ENCODE results near the gene VTI1B.
"Not testable (repeated sequence)": the region's sequence is repeated elsewhere in the genome, so short reads cannot be mapped to it uniquely, and the experiment has no call there.

Gene VTI1B

GRCh38 chr14:67674480-67675218 lies at the start of gene VTI1B:
TSS of gene VTI1B (minus strand) at chr14:67674632. CDS start at chr14:67674489, 143 bp downstream.
- peak; percentile 95 for DNase-seq (ENCODE audit: low spot score)

DNA sequence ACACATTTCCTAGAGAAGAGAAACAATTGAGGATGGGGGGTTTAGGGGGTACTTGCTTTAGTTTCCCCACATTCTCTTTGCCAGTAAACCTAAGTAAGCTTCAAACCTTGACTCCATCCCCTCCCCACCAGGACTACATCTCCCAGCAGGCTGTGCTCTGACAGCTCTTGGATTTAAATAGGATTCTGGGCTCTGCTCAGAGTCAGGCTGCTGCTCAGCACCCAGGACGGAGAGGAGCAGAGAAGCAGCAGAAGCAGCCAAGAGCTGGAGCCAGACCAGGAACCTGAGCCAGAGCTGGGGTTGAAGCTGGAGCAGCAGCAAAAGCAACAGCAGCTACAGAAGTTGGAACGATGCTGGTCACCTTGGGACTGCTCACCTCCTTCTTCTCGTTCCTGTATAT lies 47.9 kb upstream of the VTI1B start:
- DNase-seq (ENCODE audit: low spot score), result peak; percentile 54

DNA sequence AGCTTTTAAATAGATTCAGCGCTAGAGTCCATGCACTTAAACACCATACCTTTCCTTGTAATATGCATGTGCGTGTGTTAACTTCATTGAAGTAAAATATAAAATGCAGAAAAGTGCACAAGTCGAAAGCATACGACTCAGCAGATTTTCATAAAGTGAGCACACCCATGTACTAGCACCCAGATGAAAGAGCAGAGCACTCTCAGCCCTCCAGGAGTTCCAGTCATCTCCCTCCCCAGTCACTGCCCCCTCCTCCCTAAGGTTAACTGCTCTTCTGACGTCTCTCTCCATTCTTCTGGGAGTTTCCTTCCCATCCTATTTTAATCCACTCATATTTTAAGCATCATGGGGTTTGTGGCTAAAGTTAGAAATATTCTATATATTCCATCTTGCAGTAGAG lies 47.4 kb upstream of the VTI1B start:
- no peak for DNase-seq (ENCODE audit: low spot score)

DNA sequence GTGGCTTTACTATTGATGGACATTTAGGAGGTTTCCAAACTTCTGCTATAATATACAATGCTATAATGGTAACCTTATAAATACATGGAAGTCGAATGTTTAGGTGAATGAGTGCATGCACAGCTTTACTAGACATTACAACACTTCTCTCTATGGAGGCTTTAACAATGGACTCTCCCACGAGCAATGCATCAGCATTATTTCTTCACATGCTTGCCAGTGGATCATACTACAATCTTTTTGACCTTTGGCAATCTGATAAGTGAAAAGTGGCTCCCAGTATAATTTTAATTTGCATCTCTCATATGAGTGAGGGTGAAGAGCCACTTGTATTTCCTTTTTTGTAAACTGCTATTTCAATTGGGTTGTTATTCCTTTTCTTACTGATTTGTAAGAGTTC lies 45.4 kb upstream of the VTI1B start:
- no peak for DNase-seq (ENCODE audit: low spot score)

GRCh38 chr14:67719385-67719784 lies 45.0 kb upstream of the VTI1B start:
- DNase-seq (ENCODE audit: low spot score), result not testable (repeated sequence)

DNA sequence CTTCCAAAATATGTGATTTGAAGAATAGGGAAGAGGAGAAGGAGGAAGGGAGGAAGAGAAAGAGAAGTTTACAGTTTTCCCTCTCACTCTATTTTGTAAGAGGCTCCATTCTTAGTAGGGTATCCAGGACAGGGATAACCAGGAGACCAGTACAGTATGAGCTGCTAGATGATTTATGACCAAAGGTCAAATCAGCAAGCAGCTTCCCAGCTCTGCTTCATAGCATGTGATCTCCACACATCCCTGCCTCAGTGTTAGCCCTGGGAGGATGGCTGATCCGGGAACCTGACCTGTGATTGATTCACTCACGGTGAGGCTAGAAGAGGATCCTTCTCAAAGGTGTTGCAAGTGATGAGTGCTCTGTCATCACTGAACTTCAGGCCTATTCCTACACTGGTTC lies 43.8 kb upstream of the VTI1B start:
- no peak for DNase-seq (ENCODE audit: low spot score)

- no peak for DNase-seq (ENCODE audit: low spot score)
These were observed 42.6 kb upstream of the VTI1B start for GRCh38 chr14:67717048-67717447.

- DNase-seq (ENCODE audit: low spot score), result no peak
These were observed 35.8 kb upstream of the VTI1B start for GRCh38 chr14:67710209-67710608.

GRCh38 chr14:67709796-67710195 lies 35.4 kb upstream of the VTI1B start:
- not testable (repeated sequence) for DNase-seq (ENCODE audit: low spot score)

- not testable (repeated sequence) for DNase-seq (ENCODE audit: low spot score)
These were observed 34.9 kb upstream of the VTI1B start for GRCh38 chr14:67709346-67709745.

DNA sequence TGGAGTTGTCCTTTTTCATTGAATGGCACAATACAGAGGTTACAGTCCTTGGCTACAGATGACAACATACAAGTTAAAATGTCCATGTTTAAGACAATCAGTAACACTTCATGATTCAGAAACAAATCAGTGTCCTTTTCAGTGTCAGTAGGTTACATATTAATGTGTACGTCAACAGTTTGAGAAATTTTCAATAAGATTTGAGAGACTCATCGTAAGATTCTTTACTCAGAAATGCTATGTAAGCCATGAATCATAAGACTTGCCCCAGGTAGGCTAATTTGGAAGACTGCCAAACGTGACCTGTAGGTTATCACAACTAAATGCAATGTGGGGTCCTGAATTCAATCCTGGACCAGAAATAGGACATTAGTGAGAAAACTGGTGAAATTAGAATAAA lies 30.8 kb upstream of the VTI1B start:
- DNase-seq (ENCODE audit: low spot score), result no peak

DNA sequence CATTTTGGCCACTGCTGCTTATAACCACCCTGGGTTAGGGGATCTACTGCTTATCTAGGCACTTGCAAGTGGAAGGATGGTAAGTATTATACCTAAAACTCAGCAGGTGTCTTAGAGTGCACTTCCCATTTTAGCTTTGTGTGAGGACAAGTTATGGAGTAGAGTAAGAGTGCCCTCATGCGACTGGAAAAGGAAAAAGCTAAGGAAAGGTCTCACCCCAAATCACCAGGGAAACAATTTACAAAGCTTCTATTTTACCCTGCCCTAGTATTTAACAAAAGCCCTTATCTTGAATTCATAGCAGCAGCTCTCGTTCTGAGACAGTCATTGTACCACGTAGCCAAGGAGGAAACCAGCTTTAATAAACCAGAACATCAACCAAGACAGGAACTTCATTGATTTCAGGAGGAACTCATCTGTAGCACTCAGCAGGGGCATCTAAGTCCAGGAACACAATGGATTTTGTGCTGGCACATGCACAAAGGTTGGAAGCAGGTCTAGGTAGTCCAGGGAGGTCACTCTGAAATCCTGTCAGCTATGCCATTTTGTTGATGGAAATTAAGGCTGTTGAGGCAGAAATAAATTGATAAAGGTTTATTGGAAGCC lies 30.2 kb upstream of the VTI1B start:
- peak; percentile 67 for DNase-seq (ENCODE audit: low spot score)

DNA sequence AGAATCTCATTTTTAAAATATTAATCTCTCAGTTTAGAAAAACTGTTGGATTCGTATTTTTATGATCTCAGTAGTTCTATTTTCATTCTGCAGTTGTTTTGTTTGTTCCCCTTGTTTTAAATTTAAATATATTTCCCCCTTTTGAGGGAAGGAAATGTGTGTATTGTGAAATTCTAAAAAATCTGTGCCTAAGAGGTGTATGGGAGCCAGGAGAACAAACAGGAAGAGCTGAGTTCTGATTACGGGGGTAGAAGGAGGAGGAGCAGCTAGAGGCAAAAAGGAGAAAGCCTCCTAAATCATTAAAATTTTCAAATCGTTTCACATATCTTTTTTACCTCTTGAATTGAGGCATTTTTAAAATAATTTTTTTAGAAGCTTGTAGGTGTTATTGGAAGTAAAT lies 29.6 kb upstream of the VTI1B start:
- no peak for DNase-seq (ENCODE audit: low spot score)

DNA sequence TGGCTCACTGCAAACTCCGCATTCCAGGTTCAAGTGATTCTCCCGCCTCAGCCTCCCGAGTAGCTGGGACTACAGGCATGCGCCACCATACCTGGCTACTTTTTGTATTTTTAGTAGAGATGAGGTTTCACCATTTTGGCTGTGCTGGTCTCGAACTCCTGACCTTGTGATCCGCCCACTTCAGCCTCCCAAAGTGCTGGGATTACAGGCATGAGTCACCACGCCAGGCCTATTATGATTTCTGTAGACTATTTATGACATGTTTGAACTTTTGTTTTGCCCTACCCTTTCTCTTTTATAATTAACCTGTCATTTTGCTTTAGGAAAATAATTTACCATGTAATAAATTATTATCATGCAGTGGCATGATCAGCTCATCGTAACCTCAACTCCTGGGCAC lies 27.1 kb upstream of the VTI1B start, which contains the start of gene RDH12:
Gene RDH12, plus strand, starts transcription at position 395 of the 400 bp plus-strand sequence. CDS start 20,757 bp downstream, outside the sequence.
- DNase-seq (ENCODE audit: low spot score), result not testable (repeated sequence)

GRCh38 chr14:67698179-67698578 lies 23.7 kb upstream of the VTI1B start:
- DNase-seq (ENCODE audit: low spot score), result no peak

DNA sequence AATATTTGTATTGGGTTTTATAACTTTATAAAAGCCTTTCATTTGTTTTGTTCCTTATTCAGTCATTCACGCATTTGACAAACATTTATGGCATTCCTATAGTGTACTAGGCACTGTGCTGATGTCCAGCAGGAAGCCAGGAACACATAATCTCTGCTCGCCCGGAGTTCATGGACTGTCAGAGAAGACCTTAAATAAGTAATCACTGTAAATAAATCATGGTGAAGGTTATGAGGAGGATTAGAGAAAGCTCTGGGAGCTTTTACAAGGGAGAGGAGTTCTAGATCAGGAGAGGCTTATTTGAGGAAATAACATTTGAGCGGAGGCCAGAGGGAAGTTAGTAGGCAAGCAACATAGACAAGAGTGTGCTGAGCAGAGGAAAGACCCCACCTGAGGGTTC lies 22.6 kb upstream of the VTI1B start:
- no peak for DNase-seq (ENCODE audit: low spot score)

DNA sequence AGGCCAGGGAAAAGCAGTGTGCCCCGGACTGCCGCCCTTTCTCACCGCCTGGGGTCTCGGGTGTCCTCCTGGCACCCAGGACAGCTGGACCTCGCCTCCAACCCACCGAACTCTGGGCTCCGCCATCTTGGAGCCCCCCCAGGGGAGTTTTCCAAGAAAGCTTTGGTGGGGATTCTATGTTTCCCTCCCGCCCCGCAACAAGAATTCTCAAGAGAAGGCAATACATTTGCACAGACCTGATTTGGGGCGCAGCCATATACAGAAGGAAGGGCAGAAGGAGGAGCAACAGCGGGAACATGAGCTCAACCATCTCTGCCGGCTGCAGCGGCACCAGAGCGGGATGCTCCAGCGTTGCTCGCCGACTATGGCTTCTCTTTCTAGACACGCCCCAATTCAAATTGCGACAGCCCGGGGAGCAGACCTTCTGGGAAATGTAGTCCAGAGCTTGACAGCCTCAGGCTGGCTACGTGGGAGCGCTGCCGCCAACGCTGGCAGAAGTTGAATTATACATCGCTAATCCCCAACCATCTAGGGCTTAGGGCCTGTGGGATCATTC lies 21.0 kb upstream of the VTI1B start, which contains the start of gene RDH11:
Gene RDH11, minus strand, starts transcription at position 371 of the 556 bp plus-strand sequence. Its CDS starts 61 bp downstream, at position 310.
- peak; percentile 92 for DNase-seq (ENCODE audit: low spot score)

GRCh38 chr14:67694791-67695393 lies 20.5 kb upstream of the VTI1B start:
- DNase-seq (ENCODE audit: low spot score), result peak; percentile 90

DNA sequence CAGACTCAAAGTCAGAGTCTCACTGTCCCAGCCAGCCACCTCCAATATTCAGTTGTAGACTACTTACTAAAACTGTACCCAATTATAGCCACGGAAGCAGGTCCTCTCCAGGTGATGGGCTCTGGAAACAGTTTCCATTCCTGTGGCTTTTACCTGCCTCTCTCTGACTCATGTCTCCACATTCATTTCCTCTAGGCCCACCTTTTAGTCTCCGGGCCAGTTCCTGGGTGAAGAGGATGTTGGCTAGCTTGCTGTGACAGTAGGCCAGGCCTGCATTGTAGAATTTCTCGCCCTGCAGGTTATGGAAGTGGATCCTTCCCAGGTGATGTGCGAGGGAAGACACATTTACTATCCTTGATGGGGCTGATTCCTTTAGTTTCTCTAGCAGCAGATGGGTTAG lies 15.6 kb upstream of the VTI1B start:
- no peak for DNase-seq (ENCODE audit: low spot score)

DNA sequence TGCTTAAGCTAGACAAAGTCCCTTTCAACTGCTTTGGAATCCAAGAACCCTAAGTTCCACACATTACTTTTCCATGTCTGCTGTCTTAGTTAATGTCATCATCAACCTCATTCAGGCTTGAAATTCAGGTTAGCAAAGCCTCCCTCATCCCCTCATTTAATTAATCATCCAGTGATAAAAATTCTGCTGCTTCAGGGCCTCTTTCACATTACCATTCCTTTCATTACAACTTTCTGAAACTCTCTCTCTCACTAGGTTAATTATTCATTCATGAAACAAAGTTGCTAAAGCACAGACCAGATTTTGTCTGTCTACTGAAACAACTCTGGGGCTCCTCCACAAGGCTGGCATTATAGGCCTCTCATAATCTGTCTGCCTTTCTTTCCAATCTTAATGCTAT lies 9.4 kb upstream of the VTI1B start:
- DNase-seq (ENCODE audit: low spot score), result no peak

DNA sequence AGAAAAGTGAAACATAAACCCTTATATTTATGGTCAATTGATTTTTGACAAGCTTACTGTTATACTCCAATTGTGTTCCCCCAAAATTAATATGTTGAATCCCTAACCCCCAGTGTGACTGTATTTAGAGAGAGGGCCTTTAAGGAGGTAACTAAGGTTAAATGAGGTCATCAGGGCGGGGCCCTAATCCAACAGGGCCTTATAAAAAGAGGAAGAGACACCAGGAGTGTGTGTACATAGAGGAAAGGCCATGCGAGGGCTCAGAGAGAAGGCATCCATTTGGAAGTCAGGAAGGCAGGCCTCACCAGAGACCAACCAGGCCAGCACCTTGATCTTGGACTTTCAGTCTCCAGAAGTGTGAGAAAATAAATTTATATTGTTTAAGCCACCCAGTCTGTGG lies 6.5 kb upstream of the VTI1B start:
- no peak for DNase-seq (ENCODE audit: low spot score)

DNA sequence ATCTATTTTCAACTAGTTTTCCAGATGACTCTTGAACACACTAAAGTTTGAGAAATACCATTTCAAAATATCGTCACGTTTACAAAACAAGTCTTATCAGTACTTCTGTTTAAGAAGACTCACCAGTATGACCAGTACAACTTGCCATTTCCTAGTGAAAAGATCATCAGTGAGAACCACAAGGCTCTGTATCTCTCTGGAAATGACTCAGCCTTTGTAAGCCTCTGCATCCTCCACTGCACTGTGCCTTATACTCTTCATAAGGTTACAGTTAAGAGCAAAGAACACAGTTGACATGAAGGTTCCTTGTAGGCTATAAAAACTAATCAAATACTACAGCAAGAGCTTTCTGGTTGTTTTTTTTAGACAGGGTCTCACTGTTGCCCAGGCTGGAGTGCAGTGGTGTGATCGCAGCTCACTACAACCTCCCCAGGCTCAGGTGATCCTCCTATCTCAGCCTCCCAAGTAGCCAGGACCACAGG lies 5.7 kb upstream of the VTI1B start:
- DNase-seq (ENCODE audit: low spot score), result peak; percentile 73

DNA sequence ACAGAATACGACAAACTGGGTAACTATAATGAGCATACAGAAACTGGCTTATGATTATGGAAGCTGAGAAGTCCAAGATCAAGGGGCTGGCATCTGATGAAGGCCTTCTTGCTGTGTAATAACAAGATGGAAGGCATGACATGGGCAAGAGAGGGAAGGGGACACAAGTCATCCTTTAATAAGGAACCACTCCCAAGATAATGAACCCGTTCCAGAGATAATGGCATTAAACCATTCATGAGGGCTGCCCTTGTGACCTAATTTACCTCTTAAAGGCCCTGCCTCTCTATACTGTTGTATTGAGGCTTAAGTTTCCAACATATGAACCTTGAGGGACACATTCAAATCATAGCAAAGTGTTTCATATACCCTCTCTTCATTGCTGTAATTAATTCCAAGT lies 4.6 kb upstream of the VTI1B start:
- no peak for DNase-seq (ENCODE audit: low spot score)

Measured in GM03348 (cell line).